ENCODE measurements around the gene CELF5.

GRCh38 chr19:3175781-3176714, 48.4 kb upstream of the CELF5 start:
- no peak for TF ChIP-seq CTCF (IDR thresholded peaks at IDR 0.05)
- no peak for TF ChIP-seq SP1 (CRISPR knock-in tag; conservative IDR thresholded peaks at IDR 0.05)
- TF ChIP-seq HMGXB4 (CRISPR knock-in tag; IDR thresholded peaks at IDR 0.05): no peak
- TF ChIP-seq JUN (CRISPR knock-in tag; IDR thresholded peaks at IDR 0.05): no peak
- no peak for TF ChIP-seq ZNF232 (CRISPR knock-in tag; IDR thresholded peaks at IDR 0.05)
- no peak for TF ChIP-seq ZNF121 (CRISPR knock-in tag; IDR thresholded peaks at IDR 0.05)
- TF ChIP-seq RELA (CRISPR knock-in tag; IDR thresholded peaks at IDR 0.05; ENCODE audit: borderline replicate concordance): no peak
- TF ChIP-seq CREM (CRISPR knock-in tag; IDR thresholded peaks at IDR 0.05): no peak
- TF ChIP-seq ATF2 (CRISPR knock-in tag; IDR thresholded peaks at IDR 0.05; ENCODE audit: borderline replicate concordance, low read depth): no peak
- TF ChIP-seq CBFB (CRISPR knock-in tag; IDR thresholded peaks at IDR 0.05; ENCODE audit: low read depth): no peak
- no peak for TF ChIP-seq FOXK1 (CRISPR knock-in tag; IDR thresholded peaks at IDR 0.05)
- no peak for TF ChIP-seq TP53 (CRISPR knock-in tag; IDR thresholded peaks at IDR 0.05)
- TF ChIP-seq ELF4 (CRISPR knock-in tag; IDR thresholded peaks at IDR 0.05; ENCODE audit: low read depth): no peak
